ENCODE results near the gene COL9A3.

Gene COL9A3

GRCh38 chr20:62860391-62860923, 43.6 kb downstream of the COL9A3 start:
- DNase-seq = no peak

GRCh38 chr20:62860924-62861691, 44.3 kb downstream of the COL9A3 start:
- DNase-seq = peak; percentile 52

- peak; percentile 94 for DNase-seq
Observed at GRCh38 chr20:62861726-62862336, 45.0 kb downstream of the COL9A3 start, which contains the start of gene TCFL5. TCFL5 (minus strand) TSS chr20:62861822; CDS start chr20:62861670, 152 bp downstream.

- DNase-seq = no peak
Observed at GRCh38 chr20:62864207-62864606, 47.4 kb downstream of the COL9A3 start.

- no peak for DNase-seq
Observed at GRCh38 chr20:62872184-62872847, 55.5 kb downstream of the COL9A3 start.

- DNase-seq = no peak
Observed at GRCh38 chr20:62872862-62873261, 56.0 kb downstream of the COL9A3 start.

GRCh38 chr20:62873280-62873679, 56.4 kb downstream of the COL9A3 start:
- no peak for DNase-seq

- peak; percentile 49 for DNase-seq
Observed at GRCh38 chr20:62873681-62874031, 56.8 kb downstream of the COL9A3 start.

GRCh38 chr20:62874964-62875344, 58.1 kb downstream of the COL9A3 start:
- DNase-seq = no peak

GRCh38 chr20:62875419-62876361, 58.8 kb downstream of the COL9A3 start:
- no peak for DNase-seq

GRCh38 chr20:62876501-62876901, 59.7 kb downstream of the COL9A3 start:
- DNase-seq = no peak

- DNase-seq = no peak
Observed at GRCh38 chr20:62876902-62877816, 60.3 kb downstream of the COL9A3 start.

- no peak for DNase-seq
Observed at GRCh38 chr20:62878244-62879038, 61.6 kb downstream of the COL9A3 start.

- no peak for DNase-seq
Observed at GRCh38 chr20:62879275-62880146, 62.7 kb downstream of the COL9A3 start.

GRCh38 chr20:62880147-62880934, 63.5 kb downstream of the COL9A3 start:
- no peak for DNase-seq

GRCh38 chr20:62880935-62881661, 64.2 kb downstream of the COL9A3 start:
- no peak for DNase-seq

GRCh38 chr20:62881662-62882395, 65.0 kb downstream of the COL9A3 start:
- no peak for DNase-seq
